HG02885 (cell line): ENCODE data around the gene NOMO2.
"Not testable (repeated sequence)": the region's sequence is repeated elsewhere in the genome, so short reads cannot be mapped to it uniquely, and the experiment has no call there.

ENCODE experiments used
- ATAC-seq: cut with Tn5 transposase; IDR thresholded peaks from one replicate; pipeline ENCODE4 v1.9.1; 2021; ENCODE audit warnings: mild to moderate bottlenecking; ENCODE audit not compliant: unreplicated experiment, poor library complexity

The NOMO2 gene

DNA sequence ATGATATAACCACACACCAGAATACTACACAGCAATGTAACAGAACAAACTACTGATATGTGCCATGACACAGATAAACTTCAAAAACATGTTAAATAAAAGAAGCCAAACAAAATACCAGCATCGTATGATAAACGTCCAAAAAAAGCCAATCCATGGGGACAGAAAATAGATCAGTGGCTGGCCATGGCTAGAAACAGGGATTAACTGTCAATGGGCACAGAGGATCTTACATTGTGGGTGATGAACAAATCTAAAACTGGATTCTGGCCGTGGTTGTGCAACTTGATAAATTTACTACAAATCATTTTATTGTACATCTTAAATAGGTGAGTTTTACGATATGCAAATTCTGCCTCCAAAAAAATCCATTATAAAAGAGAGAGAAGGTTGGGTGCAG is 35.4 kb downstream of the NOMO2 start:
- not testable (repeated sequence) for ATAC-seq

- ATAC-seq = not testable (repeated sequence)
Measured at GRCh38 chr16:18525882-18526482, 35.9 kb downstream of the NOMO2 start.

- ATAC-seq = not testable (repeated sequence)
Measured at GRCh38 chr16:18522637-18523036, 39.3 kb downstream of the NOMO2 start.

DNA sequence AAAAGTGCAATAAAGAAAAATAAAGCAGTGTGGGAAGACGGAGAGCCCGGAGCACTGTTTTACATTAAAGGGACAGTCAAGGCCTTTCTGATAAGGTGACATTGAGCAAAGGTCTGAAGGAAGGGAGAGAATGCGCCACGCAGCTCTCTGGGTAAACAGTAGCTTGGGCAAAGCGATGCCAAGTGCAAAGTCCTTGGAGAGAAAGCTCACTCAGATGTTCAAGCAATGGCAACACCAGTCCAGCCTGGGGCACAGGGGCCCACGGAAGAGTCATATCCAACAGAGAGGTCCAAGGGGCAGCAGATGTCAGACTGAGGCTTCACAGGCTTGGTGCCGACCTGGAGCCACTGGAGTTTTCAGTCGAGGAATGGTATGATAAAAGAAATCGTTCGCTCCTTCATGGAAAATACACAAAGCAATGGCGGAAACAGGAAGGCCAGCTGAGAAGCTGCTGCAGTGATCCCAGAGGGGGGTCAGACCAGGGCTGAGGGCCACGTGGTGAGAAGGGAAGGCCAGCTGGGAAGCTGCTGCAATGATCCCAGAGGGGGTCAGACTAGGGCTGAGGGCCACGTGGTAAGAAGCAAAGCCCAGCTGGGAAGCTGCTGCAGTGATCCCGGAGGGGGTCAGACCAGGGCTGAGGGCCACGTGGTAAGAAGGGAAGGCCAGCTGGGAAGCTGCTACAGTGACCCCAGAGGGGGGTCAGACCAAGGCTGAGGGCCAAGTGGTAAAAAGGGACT is 40.3 kb downstream of the NOMO2 start:
- not testable (repeated sequence) for ATAC-seq

DNA sequence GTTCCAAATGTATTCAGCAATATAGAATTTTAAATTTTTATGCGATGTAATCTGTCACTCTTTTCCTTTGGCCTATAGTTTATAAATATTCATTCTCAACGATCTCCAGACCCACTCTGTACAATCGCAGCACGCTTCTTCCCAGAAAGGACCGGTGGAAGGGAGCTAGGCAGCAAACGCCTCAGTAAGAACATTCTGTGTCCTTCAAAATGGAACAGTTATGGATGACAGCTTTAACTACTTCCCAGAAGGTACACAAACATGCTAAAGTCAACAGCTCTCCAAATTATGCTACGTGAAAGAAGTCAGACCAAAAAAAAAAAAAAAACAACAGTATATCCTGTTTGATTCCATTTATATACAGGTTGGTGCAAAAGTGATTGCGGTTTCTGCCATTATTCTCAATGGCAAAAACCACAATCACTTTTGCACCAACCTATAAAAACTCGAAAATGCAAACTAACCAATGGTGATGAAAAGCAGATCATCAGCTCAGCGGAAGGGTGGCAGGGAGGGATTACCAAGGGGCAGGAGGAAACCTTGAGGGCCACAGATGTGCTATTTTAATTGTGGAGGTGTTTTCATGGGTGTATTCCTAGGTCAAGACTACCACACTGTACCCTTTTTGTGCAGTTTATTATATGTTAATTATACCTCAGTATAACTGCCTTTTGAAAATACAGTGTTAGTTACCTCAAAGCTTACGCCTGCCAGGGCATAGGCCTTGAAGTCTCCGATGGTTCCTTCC is 43.2 kb downstream of the NOMO2 start:
- not testable (repeated sequence) for ATAC-seq

DNA sequence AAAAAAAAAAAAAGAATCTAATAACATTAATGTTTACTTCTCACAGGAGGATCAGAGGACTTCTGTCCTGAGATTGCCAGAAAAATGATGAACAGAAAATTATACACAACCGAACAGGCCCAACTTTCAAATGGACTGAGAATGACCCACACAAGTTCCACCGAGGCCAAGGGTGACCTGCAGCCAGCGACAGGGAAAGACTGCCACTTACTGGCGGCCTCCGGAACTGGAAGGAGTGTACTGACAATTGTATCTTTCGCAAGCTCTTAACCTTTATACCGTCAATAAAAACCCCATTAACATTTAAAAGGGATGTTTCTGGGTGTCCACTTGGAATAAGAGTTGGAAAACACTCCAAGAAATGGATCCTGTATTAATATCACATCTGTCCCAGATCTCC is 63.5 kb downstream of the NOMO2 start:
- ATAC-seq = not testable (repeated sequence)

GRCh38 chr16:18497032-18497431 is 64.9 kb downstream of the NOMO2 start:
- not testable (repeated sequence) for ATAC-seq

DNA sequence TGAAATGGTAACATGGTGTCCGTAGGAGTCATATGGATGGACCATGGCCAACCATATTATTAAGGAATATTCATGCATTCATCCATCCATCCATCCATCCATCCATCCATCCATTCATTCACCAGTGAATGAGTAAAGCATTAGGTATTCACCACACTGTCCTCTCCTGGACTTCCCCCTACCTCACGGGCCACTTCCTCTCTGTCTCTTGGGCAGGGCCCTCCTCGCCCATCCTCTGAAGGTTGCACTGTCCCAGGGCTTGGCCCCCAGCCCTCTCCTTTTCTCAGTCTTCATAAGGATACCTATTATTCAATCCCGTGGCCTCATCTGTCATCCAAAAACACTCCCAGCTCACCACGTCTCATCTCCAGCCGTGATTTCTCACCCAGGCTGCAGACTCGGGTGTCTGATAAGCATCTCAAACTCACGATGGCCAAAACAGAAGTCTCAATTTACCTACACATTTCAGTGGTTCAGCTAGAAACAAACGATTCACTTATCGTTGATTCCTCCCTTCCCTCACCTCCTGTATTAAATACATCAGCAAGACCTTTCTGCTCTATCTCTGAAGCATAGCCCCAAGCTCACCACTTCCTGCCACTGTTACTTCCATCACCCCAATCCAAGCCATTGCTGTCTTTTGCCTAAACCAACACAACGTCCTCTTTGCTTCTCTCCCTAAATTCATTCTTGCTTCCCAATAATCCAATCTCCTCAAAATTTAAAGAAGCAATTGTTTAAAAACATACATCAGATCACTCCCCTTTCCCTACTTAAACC is 69.6 kb downstream of the NOMO2 start:
- ATAC-seq = not testable (repeated sequence)

DNA sequence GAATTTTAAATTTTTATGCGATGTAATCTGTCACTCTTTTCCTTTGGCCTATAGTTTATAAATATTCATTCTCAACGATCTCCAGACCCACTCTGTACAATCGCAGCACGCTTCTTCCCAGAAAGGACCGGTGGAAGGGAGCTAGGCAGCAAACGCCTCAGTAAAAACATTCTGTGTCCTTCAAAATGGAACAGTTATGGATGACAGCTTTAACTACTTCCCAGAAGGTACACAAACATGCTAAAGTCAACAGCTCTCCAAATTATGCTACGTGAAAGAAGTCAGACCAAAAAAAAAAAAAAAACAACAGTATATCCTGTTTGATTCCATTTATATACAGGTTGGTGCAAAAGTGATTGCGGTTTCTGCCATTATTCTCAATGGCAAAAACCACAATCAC is 125.9 kb downstream of the NOMO2 start:
- not testable (repeated sequence) for ATAC-seq

- not testable (repeated sequence) for ATAC-seq
Measured at GRCh38 chr16:18415827-18416226, 146.1 kb downstream of the NOMO2 start.

DNA sequence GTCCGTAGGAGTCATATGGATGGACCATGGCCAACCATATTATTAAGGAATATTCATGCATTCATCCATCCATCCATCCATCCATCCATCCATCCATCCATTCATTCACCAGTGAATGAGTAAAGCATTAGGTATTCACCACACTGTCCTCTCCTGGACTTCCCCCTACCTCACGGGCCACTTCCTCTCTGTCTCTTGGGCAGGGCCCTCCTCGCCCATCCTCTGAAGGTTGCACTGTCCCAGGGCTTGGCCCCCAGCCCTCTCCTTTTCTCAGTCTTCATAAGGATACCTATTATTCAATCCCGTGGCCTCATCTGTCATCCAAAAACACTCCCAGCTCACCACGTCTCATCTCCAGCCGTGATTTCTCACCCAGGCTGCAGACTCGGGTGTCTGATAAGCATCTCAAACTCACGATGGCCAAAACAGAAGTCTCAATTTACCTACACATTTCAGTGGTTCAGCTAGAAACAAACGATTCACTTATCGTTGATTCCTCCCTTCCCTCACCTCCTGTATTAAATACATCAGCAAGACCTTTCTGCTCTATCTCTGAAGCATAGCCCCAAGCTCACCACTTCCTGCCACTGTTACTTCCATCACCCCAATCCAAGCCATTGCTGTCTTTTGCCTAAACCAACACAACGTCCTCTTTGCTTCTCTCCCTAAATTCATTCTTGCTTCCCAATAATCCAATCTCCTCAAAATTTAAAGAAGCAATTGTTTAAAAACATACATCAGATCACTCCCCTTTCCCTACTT is 152.2 kb downstream of the NOMO2 start:
- not testable (repeated sequence) for ATAC-seq

DNA sequence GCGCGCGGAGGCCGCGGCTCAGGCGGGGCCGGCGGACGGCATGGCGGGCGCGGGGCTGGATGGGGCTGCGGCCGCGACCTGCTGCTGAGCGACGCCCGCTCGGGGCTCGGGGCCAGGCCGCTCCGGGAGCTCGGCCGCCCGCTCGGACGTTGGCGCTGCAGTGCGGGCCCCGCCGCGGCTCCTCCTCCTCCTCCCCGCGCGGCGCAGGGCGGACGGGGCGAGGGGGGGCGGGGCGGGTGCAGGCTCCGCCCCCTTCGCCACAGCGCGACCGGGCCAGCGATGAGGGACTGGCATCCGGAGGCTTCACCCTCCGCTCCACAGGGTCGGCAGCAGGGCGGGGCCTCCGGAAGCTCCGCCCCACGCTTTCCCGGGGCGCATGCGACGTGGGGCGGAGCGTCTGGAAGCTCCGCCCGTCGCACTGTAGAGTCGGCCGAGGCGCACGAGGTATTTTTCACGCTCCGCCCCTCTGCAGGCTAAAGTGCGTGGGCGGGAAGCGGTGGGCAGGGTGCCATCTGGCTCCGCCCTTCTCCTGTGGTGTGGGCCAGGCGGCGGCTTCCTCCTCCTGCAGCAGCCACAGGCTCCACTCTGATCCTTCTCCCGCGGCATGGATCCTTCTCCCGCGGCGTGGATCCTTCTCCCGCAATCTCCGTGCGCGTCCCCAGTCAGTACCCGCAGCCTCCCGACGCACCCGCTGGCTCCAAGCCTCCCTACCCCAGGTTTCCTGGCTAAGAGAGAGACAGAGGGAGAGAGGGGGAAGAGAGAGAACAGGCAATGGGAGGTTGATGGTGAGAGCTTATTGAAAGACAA is 159.8 kb downstream of the NOMO2 start:
- peak; percentile 67 for ATAC-seq

GRCh38 chr16:18401159-18401558 is 160.7 kb downstream of the NOMO2 start:
- not testable (repeated sequence) for ATAC-seq

- not testable (repeated sequence) for ATAC-seq
Measured at GRCh38 chr16:18394363-18394762, 167.5 kb downstream of the NOMO2 start.

- not testable (repeated sequence) for ATAC-seq
Measured at GRCh38 chr16:18387767-18388166, 174.1 kb downstream of the NOMO2 start.

GRCh38 chr16:18386517-18386916 is 175.4 kb downstream of the NOMO2 start:
- not testable (repeated sequence) for ATAC-seq

GRCh38 chr16:18385285-18385684 is 176.6 kb downstream of the NOMO2 start:
- not testable (repeated sequence) for ATAC-seq

DNA sequence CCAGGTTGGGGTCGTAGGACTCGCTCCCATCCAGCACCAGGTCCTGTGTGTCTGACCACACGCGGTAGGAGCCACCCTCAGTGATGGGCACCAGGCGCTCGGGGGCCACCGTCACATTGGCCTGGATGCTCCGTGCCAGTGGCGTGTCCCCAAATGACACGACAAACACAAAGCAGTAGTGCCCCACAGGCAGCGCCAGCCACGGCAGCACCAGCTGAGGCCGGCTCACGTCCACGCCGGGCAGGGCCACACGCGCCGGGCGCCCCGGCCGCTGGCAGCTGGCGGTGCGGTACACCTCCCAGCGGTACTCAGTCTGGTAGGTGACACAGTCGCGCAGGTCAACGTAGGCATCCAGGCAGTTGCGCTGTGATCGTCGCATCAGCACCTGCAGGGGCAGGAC is 177.0 kb downstream of the NOMO2 start:
- ATAC-seq = not testable (repeated sequence)
